ENCODE data around the gene SETBP1. TPM values are rescaled to one million over a fixed set of nuclear protein-coding genes. Genes with fewer than 3 reads are reported as not detected.

SETBP1 gene
- total RNA-seq, 1 donor from 2014 or later = 12.0 TPM

GRCh38 chr18:44681076-44681970 is 635 bp downstream of the SETBP1 start:
- peak overlapping the region; percentile 23 for H3K9ac ChIP-seq
- TF ChIP-seq EZH2 (IDR thresholded peaks at IDR 0.05) = peak; percentile 38
- no peak for TF ChIP-seq CTCF (IDR thresholded peaks at IDR 0.05)
- no peak overlapping the region for H3K27ac ChIP-seq
- Mint-ChIP-seq H3K27ac (no peak overlapping the region), H3K4me3 (no peak overlapping the region), H3K27me3 (ENCODE audit: insufficient read depth, low read depth) (peaks cover 2% of the 10 kb centered on the region), H3K4me1 (peaks cover 9% of the 10 kb centered on the region), H3K36me3 (peaks cover 3% of the 10 kb centered on the region), H3K9me3 (peaks cover 1% of the 10 kb centered on the region)
- H3K9me3 ChIP-seq (ENCODE audit: low read depth) = no peaks in the 10 kb centered on the region
- H4K20me1 ChIP-seq (ENCODE audit: low read depth) = peaks cover 13% of the 10 kb centered on the region
- H3K79me2 ChIP-seq (ENCODE audit: low read depth) = peaks cover 60% of the 10 kb centered on the region
- peak overlapping the region; percentile 93 for H3K4me2 ChIP-seq
- DNase-seq (ENCODE audit: low spot score) = no peak
- peak overlapping the region; percentile 5 for H2AFZ ChIP-seq (replicated peaks)
- H3K4me1 ChIP-seq = peaks cover 21% of the 10 kb centered on the region
- no peaks in the 10 kb centered on the region for H3K36me3 ChIP-seq
- H3K4me3 ChIP-seq = peak overlapping the region; percentile 96
- no peaks in the 10 kb centered on the region for H3K27me3 ChIP-seq
- peaks cover 41% of the 10 kb centered on the region for H3F3A ChIP-seq (ENCODE audit: low read depth)

GRCh38 chr18:44682201-44682870 is 1.6 kb downstream of the SETBP1 start:
- Histone ChIP-seq H2AFZ (replicated peaks) (peak overlapping the region; percentile 37), H4K20me1 (ENCODE audit: low read depth) (peaks cover 13% of the 10 kb centered on the region), H3F3A (ENCODE audit: low read depth) (peaks cover 41% of the 10 kb centered on the region), H3K36me3 (no peaks in the 10 kb centered on the region), H3K9me3 (ENCODE audit: low read depth) (no peaks in the 10 kb centered on the region), H3K9ac (no peak overlapping the region), H3K4me3 (peak overlapping the region; percentile 96), H3K79me2 (ENCODE audit: low read depth) (peaks cover 70% of the 10 kb centered on the region), H3K27me3 (no peaks in the 10 kb centered on the region), H3K27ac (no peak overlapping the region), H3K4me1 (peaks cover 21% of the 10 kb centered on the region), H3K4me2 (peak overlapping the region; percentile 93)
- Mint-ChIP-seq H3K27me3 (ENCODE audit: insufficient read depth, low read depth) (peaks cover 2% of the 10 kb centered on the region), H3K27ac (no peak overlapping the region), H3K4me1 (peaks cover 11% of the 10 kb centered on the region), H3K4me3 (no peak overlapping the region), H3K36me3 (peaks cover 8% of the 10 kb centered on the region), H3K9me3 (peaks cover 3% of the 10 kb centered on the region)
- DNase-seq (ENCODE audit: low spot score) = peak; percentile 61
- TF ChIP-seq EZH2phosphoT487 (IDR thresholded peaks at IDR 0.05) = no peak
- TF ChIP-seq EZH2 (IDR thresholded peaks at IDR 0.05) = no peak
- TF ChIP-seq CTCF (IDR thresholded peaks at IDR 0.05) = no peak

GRCh38 chr18:44682871-44683221 is 2.2 kb downstream of the SETBP1 start:
- H3K4me3 ChIP-seq = peak overlapping the region; percentile 96

More at GRCh38 chr18:44682871-44683221, 2.2 kb downstream of the SETBP1 start:
- peaks cover 3% of the 10 kb centered on the region for H3K9me3 Mint-ChIP-seq
- peaks cover 21% of the 10 kb centered on the region for H3K4me1 ChIP-seq
- H3K36me3 Mint-ChIP-seq = peaks cover 11% of the 10 kb centered on the region
- H3F3A ChIP-seq (ENCODE audit: low read depth) = peaks cover 41% of the 10 kb centered on the region
- TF ChIP-seq EZH2phosphoT487 (IDR thresholded peaks at IDR 0.05) = no peak
- TF ChIP-seq CTCF (IDR thresholded peaks at IDR 0.05) = no peak
- no peak for TF ChIP-seq EZH2 (IDR thresholded peaks at IDR 0.05)
- no peak overlapping the region for H3K4me3 Mint-ChIP-seq
- peak overlapping the region; percentile 93 for H3K4me2 ChIP-seq
- H3K27me3 ChIP-seq = no peaks in the 10 kb centered on the region
- H3K27me3 Mint-ChIP-seq (ENCODE audit: insufficient read depth, low read depth) = peaks cover 2% of the 10 kb centered on the region
- peak; percentile 62 for DNase-seq (ENCODE audit: low spot score)
- H3K4me1 Mint-ChIP-seq = peaks cover 11% of the 10 kb centered on the region
- no peak overlapping the region for H3K27ac Mint-ChIP-seq
- no peak overlapping the region for H3K9ac ChIP-seq
- H3K27ac ChIP-seq = no peak overlapping the region
- no peaks in the 10 kb centered on the region for H3K36me3 ChIP-seq
- no peaks in the 10 kb centered on the region for H3K9me3 ChIP-seq (ENCODE audit: low read depth)
- H4K20me1 ChIP-seq (ENCODE audit: low read depth) = peaks cover 13% of the 10 kb centered on the region
- H2AFZ ChIP-seq (replicated peaks) = no peak overlapping the region
- H3K79me2 ChIP-seq (ENCODE audit: low read depth) = peaks cover 75% of the 10 kb centered on the region

Measured in neural progenitor cell (in vitro differentiated cells).